Measurements from ENCODE around the gene KCNAB1. TPM values are rescaled to one million over a fixed set of nuclear protein-coding genes. Genes with fewer than 3 reads are reported as not detected.
A peak's percentile ranks its signal among the peaks of the same experiment; 100 is the strongest.

The KCNAB1 gene
- total and polyA plus RNA-seq, 8 donors = 0.76 to 4.9 (median 3.2) TPM

DNA sequence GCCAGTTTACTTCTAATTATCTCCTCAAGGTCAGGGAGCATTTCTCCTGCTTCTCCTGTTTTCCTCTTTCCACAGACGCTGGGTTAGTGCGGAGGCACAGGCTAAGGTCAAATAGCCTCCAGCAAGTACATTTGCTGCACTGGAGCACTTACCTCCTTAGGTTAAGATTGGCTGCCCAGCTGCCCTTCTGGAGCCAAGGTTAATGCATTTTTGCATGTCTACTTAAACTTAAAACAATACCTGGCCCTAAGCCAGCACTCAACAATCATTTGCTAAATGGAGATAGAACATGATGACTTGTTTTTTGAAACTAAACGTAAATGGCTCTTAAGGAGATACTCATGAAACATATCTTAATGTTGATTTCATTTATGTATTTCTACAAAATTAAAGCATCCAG, 351.1 kb downstream of the KCNAB1 start:
- DNase-seq (no peak), ATAC-seq (peak in 1 of 4 donors; percentile 15)

DNA sequence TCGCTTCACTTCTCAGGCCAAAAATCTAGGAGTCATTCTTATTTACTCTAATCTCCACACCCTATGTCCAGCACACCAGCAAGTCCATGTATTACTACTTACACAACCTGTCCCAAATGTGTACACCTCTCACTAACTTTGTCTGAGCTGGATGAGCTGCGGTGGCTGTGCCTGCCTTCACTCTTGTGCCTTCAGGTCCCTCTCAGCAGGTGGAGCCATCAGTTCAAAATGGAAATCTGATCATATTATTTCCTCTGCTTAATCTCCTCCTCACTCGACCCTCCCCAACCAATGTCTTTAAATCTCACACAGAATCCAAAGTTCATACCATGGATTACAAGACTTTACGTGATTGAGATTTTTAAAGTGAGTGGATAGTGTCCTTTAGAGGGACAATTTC, 351.8 kb downstream of the KCNAB1 start:
- Histone ChIP-seq H3K4me3 (no peak overlapping the region), H3K4me1 (peaks cover 0 to 5% (median 0%) of the 10 kb centered on the region in 3 donors), H3K9me3 (no peaks in the 10 kb centered on the region), H3K27ac (no peak overlapping the region), H3K27me3 (no peaks in the 10 kb centered on the region), H3K36me3 (no peaks in the 10 kb centered on the region)
- WGBS, 2 donors = 73 to 82% methylated on average over 4 of the region's 4 CpGs
- intact Hi-C loops (cut with DNase I) = no loop called here
- TF ChIP-seq CTCF (IDR thresholded peaks at IDR 0.05) = no peak
- no peak for FAIRE-seq
- no peak for DNase-seq
- ATAC-seq = peak in 1 of 4 donors; percentile 15

More for the DNA sequence above, 351.1 kb downstream of the KCNAB1 start:
- no peaks in the 10 kb centered on the region for H3K9me3 ChIP-seq
- intact Hi-C loops (cut with DNase I) = no loop called here
- FAIRE-seq = no peak
- H3K4me3 ChIP-seq = no peak overlapping the region
- WGBS, 2 donors = 7 to 12% methylated on average over 3 of the region's 3 CpGs
- TF ChIP-seq CTCF (IDR thresholded peaks at IDR 0.05) = no peak
- no peaks in the 10 kb centered on the region for H3K27me3 ChIP-seq
- no peak overlapping the region for H3K27ac ChIP-seq
- peaks cover 0 to 5% (median 0%) of the 10 kb centered on the region in 3 donors for H3K4me1 ChIP-seq
- no peaks in the 10 kb centered on the region for H3K36me3 ChIP-seq

DNA sequence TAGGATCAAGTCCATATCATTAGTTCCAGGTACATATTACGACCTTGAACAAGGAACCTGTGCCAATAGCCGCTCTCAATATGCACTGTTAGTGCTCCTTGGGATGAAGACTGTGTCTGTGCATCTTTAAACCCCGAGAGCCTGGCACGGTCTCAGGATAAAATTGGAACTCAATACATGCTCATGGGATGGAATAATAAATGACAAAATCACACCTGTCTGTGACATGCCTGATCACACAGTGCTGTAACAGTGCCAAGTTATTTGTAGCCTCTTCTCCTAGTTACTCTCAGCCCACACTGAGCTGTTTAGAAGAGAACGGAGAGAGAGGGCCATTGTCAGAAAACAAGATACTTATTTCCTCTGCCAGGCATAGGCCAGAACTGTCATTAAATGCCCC, 352.3 kb downstream of the KCNAB1 start:
- 64 to 65% methylated on average over 5 of the region's 5 CpGs for WGBS, 2 donors
- ATAC-seq = peak in 1 of 4 donors; percentile 15
- Histone ChIP-seq H3K9me3 (no peaks in the 10 kb centered on the region), H3K27ac (no peak overlapping the region), H3K27me3 (no peaks in the 10 kb centered on the region), H3K36me3 (no peaks in the 10 kb centered on the region), H3K4me3 (no peak overlapping the region), H3K4me1 (peaks cover 0 to 5% (median 0%) of the 10 kb centered on the region in 3 donors)
- intact Hi-C loops (cut with DNase I) = no loop called here
- TF ChIP-seq CTCF (IDR thresholded peaks at IDR 0.05) = no peak
- DNase-seq = no peak
- no peak for FAIRE-seq

GRCh38 chr3:156473341-156473740, 353.0 kb downstream of the KCNAB1 start:
- no peaks in the 10 kb centered on the region for H3K9me3 ChIP-seq
- H3K27me3 ChIP-seq = no peaks in the 10 kb centered on the region
- intact Hi-C loops (cut with DNase I) = no loop called here
- H3K4me3 ChIP-seq = no peak overlapping the region
- no peak for DNase-seq
- peaks cover 0 to 5% (median 0%) of the 10 kb centered on the region in 3 donors for H3K4me1 ChIP-seq
- ATAC-seq = no peak
- no peak overlapping the region for H3K27ac ChIP-seq
- H3K36me3 ChIP-seq = no peaks in the 10 kb centered on the region
- no peak for FAIRE-seq
- TF ChIP-seq CTCF (IDR thresholded peaks at IDR 0.05) = no peak

- H3K9me3 ChIP-seq = no peaks in the 10 kb centered on the region
- peaks cover 0 to 5% (median 0%) of the 10 kb centered on the region in 3 donors for H3K4me1 ChIP-seq
- DNase-seq (no peak), ATAC-seq (peak in 2 of 4 donors; percentile 51 to 63), FAIRE-seq (no peak)
- 54% methylated on average over 12 of the region's 12 CpGs for WGBS, 2 donors
- no peak for TF ChIP-seq CTCF (IDR thresholded peaks at IDR 0.05)
- H3K4me3 ChIP-seq = no peak overlapping the region
- no peaks in the 10 kb centered on the region for H3K27me3 ChIP-seq
- intact Hi-C loops (cut with DNase I) = no loop called here
- H3K27ac ChIP-seq = no peak overlapping the region
- no peaks in the 10 kb centered on the region for H3K36me3 ChIP-seq
Observed at GRCh38 chr3:156474560-156475389, 354.4 kb downstream of the KCNAB1 start.

Data from pancreas (tissue), 10 donors.